ENCODE results near the gene SDHB.

- TF ChIP-seq, protein P1, sequence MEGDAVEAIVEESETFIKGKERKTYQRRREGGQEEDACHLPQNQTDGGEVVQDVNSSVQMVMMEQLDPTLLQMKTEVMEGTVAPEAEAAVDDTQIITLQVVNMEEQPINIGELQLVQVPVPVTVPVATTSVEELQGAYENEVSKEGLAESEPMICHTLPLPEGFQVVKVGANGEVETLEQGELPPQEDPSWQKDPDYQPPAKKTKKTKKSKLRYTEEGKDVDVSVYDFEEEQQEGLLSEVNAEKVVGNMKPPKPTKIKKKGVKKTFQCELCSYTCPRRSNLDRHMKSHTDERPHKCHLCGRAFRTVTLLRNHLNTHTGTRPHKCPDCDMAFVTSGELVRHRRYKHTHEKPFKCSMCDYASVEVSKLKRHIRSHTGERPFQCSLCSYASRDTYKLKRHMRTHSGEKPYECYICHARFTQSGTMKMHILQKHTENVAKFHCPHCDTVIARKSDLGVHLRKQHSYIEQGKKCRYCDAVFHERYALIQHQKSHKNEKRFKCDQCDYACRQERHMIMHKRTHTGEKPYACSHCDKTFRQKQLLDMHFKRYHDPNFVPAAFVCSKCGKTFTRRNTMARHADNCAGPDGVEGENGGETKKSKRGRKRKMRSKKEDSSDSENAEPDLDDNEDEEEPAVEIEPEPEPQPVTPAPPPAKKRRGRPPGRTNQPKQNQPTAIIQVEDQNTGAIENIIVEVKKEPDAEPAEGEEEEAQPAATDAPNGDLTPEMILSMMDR (IDR thresholded peaks at IDR 0.05; ENCODE audit: insufficient read depth, low read length): no peak
- no peak for TF ChIP-seq GABPA (IDR thresholded peaks at IDR 0.05; ENCODE audit: low read depth)
- TF ChIP-seq SPI1 (IDR thresholded peaks at IDR 0.05; ENCODE audit: borderline replicate concordance, low read depth): no peak
- TF ChIP-seq, protein P2, sequence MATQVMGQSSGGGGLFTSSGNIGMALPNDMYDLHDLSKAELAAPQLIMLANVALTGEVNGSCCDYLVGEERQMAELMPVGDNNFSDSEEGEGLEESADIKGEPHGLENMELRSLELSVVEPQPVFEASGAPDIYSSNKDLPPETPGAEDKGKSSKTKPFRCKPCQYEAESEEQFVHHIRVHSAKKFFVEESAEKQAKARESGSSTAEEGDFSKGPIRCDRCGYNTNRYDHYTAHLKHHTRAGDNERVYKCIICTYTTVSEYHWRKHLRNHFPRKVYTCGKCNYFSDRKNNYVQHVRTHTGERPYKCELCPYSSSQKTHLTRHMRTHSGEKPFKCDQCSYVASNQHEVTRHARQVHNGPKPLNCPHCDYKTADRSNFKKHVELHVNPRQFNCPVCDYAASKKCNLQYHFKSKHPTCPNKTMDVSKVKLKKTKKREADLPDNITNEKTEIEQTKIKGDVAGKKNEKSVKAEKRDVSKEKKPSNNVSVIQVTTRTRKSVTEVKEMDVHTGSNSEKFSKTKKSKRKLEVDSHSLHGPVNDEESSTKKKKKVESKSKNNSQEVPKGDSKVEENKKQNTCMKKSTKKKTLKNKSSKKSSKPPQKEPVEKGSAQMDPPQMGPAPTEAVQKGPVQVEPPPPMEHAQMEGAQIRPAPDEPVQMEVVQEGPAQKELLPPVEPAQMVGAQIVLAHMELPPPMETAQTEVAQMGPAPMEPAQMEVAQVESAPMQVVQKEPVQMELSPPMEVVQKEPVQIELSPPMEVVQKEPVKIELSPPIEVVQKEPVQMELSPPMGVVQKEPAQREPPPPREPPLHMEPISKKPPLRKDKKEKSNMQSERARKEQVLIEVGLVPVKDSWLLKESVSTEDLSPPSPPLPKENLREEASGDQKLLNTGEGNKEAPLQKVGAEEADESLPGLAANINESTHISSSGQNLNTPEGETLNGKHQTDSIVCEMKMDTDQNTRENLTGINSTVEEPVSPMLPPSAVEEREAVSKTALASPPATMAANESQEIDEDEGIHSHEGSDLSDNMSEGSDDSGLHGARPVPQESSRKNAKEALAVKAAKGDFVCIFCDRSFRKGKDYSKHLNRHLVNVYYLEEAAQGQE (IDR thresholded peaks at IDR 0.05; ENCODE audit: insufficient replicate concordance, low read depth): no peak
- no peak for TF ChIP-seq POLR2AphosphoS5 (IDR thresholded peaks at IDR 0.05; ENCODE audit: low read depth)
Measured at GRCh38 chr1:17023573-17023972, 30.3 kb downstream of the SDHB start.

All from HL-60 (cell line).